ENCODE data around the gene OR51B6.

DNA sequence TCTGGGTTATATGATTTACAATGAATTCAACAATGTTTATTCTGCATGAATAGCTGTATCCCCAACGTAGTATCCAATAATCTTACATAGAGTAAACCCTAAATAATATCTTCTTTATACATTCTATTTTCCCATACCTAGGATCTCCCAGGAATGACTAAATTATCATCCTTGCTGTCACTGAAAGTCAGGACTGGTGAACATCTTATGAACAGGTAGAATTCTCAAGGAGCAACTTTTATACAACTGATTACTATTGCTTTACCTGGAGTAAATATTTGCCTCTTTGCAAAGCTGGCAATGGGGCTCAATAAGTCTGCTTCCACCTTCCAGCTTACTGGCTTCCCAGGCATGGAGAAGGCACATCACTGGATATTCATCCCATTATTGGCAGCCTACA lies at the start of gene OR51B6:
- TF ChIP-seq, protein P1, sequence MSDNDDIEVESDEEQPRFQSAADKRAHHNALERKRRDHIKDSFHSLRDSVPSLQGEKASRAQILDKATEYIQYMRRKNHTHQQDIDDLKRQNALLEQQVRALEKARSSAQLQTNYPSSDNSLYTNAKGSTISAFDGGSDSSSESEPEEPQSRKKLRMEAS (CRISPR knock-in tag; IDR thresholded peaks at IDR 0.05) = no peak
- TF ChIP-seq, protein P2, sequence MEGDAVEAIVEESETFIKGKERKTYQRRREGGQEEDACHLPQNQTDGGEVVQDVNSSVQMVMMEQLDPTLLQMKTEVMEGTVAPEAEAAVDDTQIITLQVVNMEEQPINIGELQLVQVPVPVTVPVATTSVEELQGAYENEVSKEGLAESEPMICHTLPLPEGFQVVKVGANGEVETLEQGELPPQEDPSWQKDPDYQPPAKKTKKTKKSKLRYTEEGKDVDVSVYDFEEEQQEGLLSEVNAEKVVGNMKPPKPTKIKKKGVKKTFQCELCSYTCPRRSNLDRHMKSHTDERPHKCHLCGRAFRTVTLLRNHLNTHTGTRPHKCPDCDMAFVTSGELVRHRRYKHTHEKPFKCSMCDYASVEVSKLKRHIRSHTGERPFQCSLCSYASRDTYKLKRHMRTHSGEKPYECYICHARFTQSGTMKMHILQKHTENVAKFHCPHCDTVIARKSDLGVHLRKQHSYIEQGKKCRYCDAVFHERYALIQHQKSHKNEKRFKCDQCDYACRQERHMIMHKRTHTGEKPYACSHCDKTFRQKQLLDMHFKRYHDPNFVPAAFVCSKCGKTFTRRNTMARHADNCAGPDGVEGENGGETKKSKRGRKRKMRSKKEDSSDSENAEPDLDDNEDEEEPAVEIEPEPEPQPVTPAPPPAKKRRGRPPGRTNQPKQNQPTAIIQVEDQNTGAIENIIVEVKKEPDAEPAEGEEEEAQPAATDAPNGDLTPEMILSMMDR (IDR thresholded peaks at IDR 0.05) = no peak
- TF ChIP-seq ATF6 (CRISPR knock-in tag; IDR thresholded peaks at IDR 0.05) (no peak), JUN (CRISPR knock-in tag; IDR thresholded peaks at IDR 0.05) (no peak), NFE2L1 (CRISPR knock-in tag; IDR thresholded peaks at IDR 0.05) (no peak), ZBTB21 (CRISPR knock-in tag; IDR thresholded peaks at IDR 0.05; ENCODE audit: borderline replicate concordance) (no peak), NFYB (CRISPR knock-in tag; conservative IDR thresholded peaks at IDR 0.05; ENCODE audit: low read depth) (no peak), GABPB1 (CRISPR knock-in tag; IDR thresholded peaks at IDR 0.05) (no peak)

Measured in WTC11 (cell line).